Stomach smooth muscle (tissue), 2 donors: ENCODE measurements around the gene PPP4R4.
"Not testable (repeated sequence)": the region's sequence is repeated elsewhere in the genome, so short reads cannot be mapped to it uniquely, and the experiment has no call there.

Experiments used
- H3K27ac ChIP-seq: one replicate; pipeline ENCODE4 v1.7.0; 2013; ENCODE audit warnings: mild to moderate bottlenecking, low read length, inconsistent platforms
- H3K27me3 ChIP-seq, 2 donors: one replicate each; pipeline ENCODE4 v1.7.0; 2013; ENCODE audit warnings: low read length in 2 of 2; ENCODE audit not compliant: insufficient read depth in 2 of 2, control insufficient read depth in 1 of 2
- H3K36me3 ChIP-seq, 2 donors: one replicate each; pipeline ENCODE4 v1.7.0; 2013; ENCODE audit warnings: low read length in 2 of 2; ENCODE audit not compliant: control insufficient read depth in 2 of 2, insufficient read depth in 2 of 2
- H3K4me1 ChIP-seq: one replicate; pipeline ENCODE4 v1.7.0; 2013; ENCODE audit warnings: low read length; ENCODE audit not compliant: control insufficient read depth, insufficient read depth
- H3K4me3 ChIP-seq, 2 donors: one replicate each; pipeline ENCODE4 v1.7.0; 2013; ENCODE audit warnings: low read length in 2 of 2
- H3K9ac ChIP-seq, 2 donors: one replicate each; pipeline ENCODE4 v1.7.0; 2013; ENCODE audit warnings: low read length in 2 of 2, mild to moderate bottlenecking in 1 of 2
- H3K9me3 ChIP-seq, 2 donors: one replicate each; pipeline ENCODE4 v1.7.0; 2013; ENCODE audit warnings: low read length in 2 of 2; ENCODE audit not compliant: control insufficient read depth in 2 of 2
- donor health status: healthy.
- donor health status: Pancreatic carcinoma.

PPP4R4 gene

GRCh38 chr14:94269156-94269555, 95.0 kb downstream of the PPP4R4 start:
- Histone ChIP-seq H3K4me3 (no peak overlapping the region), H3K27me3 (no peaks in the 10 kb centered on the region), H3K9ac (no peak overlapping the region), H3K27ac (no peak overlapping the region), H3K4me1 (no peaks in the 10 kb centered on the region), H3K36me3 (no peaks in the 10 kb centered on the region), H3K9me3 (no peaks in the 10 kb centered on the region)

DNA sequence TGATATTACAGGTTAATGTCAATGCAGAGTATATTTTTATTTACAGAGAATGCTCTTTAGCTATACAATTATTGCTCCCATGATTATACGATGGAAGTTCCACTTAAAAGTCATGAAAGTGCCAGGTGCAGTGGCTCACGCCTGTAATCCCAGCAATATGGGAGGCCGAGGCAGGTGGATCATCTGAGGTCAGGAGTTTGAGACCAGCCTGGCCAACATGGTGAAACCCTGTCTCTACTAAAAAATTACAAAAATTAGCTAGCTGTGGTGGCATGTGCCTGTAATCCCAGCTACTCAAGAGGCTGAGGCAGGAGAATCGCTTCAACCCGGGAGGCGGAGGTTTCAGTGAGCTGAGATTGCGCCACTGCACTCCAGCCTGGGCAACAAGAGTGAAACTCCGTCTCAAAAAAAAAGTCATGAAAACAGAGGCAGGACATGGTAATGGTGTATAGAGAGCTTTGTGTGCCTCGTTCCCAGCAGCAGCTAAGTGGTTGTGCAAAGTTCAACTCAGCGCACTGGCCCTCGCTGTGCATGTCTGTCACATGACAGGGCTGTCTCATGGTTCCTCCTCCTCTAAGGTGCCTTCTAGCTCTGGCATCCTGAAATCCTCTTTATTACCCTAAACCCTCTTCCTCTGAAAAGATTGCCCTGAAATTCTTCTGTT, 102.9 kb downstream of the PPP4R4 start:
- H3K36me3 ChIP-seq, H3K27ac ChIP-seq, H3K27me3 ChIP-seq, H3K4me3 ChIP-seq, H3K4me1 ChIP-seq, H3K9me3 ChIP-seq, H3K9ac ChIP-seq: not testable (repeated sequence)

DNA sequence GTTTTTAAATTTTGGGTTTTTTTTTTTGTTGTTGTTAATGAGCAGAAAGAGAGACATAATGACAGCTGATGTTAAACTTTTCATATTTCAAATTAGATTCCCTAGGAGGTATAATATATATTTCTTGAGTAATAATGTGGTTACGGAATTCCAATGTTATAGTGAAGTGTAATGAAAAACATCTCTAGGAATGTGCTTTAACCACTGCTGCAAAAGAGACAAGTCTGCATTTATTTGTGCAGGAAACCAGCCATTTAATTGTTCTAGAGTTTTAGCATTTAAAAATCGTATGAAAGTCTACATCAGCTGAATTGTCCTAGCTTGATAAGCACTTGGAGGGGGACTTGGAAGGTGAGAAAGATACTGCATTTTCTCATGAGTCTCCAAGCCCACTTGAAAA, 104.6 kb downstream of the PPP4R4 start:
- no peaks in the 10 kb centered on the region for H3K4me1 ChIP-seq
- no peaks in the 10 kb centered on the region for H3K36me3 ChIP-seq

GRCh38 chr14:94282991-94283723, 109.0 kb downstream of the PPP4R4 start:
- no peaks in the 10 kb centered on the region for H3K36me3 ChIP-seq
- H3K9me3 ChIP-seq, result no peaks in the 10 kb centered on the region

More for the DNA sequence above, 104.6 kb downstream of the PPP4R4 start:
- no peak overlapping the region for H3K9ac ChIP-seq
- H3K27ac ChIP-seq, result no peak overlapping the region
- H3K27me3 ChIP-seq, result no peaks in the 10 kb centered on the region
- H3K4me3 ChIP-seq, result no peak overlapping the region
- H3K9me3 ChIP-seq, result no peaks in the 10 kb centered on the region

GRCh38 chr14:94284221-94284620, 110.1 kb downstream of the PPP4R4 start:
- Histone ChIP-seq H3K9me3 (peaks cover 0 to 1% of the 10 kb centered on the region in 2 donors), H3K27me3 (no peaks in the 10 kb centered on the region), H3K9ac (no peak overlapping the region), H3K36me3 (no peaks in the 10 kb centered on the region), H3K4me1 (no peaks in the 10 kb centered on the region), H3K4me3 (no peak overlapping the region), H3K27ac (no peak overlapping the region)

More at GRCh38 chr14:94282991-94283723, 109.0 kb downstream of the PPP4R4 start:
- Histone ChIP-seq H3K9ac (no peak overlapping the region), H3K4me1 (no peaks in the 10 kb centered on the region), H3K27me3 (no peaks in the 10 kb centered on the region), H3K27ac (no peak overlapping the region), H3K4me3 (no peak overlapping the region)

DNA sequence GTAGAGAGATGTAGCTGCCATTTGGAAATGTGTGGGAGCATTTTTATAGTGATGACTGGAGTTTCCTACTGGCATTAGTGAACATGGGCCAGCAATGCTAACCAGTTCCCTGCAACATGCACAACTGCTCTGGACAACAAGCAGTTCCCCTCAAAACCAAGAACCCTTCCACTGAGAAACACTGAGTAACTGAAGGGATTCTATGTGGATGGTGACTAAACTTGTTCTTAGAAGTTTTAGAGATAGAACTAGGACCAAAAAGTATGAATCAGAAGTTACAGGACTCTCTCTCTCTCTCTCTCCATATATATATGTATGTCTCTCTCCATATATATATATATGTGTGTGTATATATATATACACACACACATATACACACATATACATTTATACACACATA, 111.0 kb downstream of the PPP4R4 start:
- H3K9me3 ChIP-seq, result peaks cover 0 to 5% of the 10 kb centered on the region in 2 donors
- H3K9ac ChIP-seq, result no peak overlapping the region
- H3K27ac ChIP-seq, result no peak overlapping the region
- H3K4me3 ChIP-seq, result no peak overlapping the region
- no peaks in the 10 kb centered on the region for H3K27me3 ChIP-seq
- H3K36me3 ChIP-seq, result no peaks in the 10 kb centered on the region
- no peaks in the 10 kb centered on the region for H3K4me1 ChIP-seq

- Histone ChIP-seq H3K9ac (no peak overlapping the region), H3K9me3 (peaks cover 0 to 5% of the 10 kb centered on the region in 2 donors), H3K4me3 (no peak overlapping the region), H3K27me3 (no peaks in the 10 kb centered on the region), H3K27ac (no peak overlapping the region), H3K36me3 (no peaks in the 10 kb centered on the region), H3K4me1 (no peaks in the 10 kb centered on the region)
These were observed 114.7 kb downstream of the PPP4R4 start for GRCh38 chr14:94288610-94289465.

DNA sequence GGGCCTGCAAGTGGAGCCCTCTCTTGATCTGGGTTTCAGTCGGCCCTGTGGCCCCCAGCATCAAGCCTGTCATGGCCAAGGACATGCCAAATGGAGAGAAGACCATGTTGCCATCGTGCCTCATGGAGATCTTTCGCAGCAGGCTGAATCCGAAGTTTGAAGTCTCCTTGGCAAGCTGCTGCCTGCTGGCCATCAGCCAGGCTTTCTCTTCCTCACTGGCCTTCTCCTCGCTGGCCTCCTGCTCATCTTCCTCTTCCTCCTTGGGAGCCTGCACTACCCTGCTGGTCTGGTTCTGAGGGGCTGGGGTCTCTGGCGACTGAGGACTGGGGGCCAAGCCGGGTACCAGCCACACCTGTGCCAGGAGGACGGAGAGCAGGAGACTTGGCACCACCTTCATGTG, 116.1 kb downstream of the PPP4R4 start:
- Histone ChIP-seq H3K36me3 (no peaks in the 10 kb centered on the region), H3K27me3 (no peaks in the 10 kb centered on the region), H3K9ac (no peak overlapping the region), H3K4me3 (no peak overlapping the region), H3K27ac (no peak overlapping the region), H3K9me3 (peaks cover 0 to 5% of the 10 kb centered on the region in 2 donors), H3K4me1 (no peaks in the 10 kb centered on the region)

DNA sequence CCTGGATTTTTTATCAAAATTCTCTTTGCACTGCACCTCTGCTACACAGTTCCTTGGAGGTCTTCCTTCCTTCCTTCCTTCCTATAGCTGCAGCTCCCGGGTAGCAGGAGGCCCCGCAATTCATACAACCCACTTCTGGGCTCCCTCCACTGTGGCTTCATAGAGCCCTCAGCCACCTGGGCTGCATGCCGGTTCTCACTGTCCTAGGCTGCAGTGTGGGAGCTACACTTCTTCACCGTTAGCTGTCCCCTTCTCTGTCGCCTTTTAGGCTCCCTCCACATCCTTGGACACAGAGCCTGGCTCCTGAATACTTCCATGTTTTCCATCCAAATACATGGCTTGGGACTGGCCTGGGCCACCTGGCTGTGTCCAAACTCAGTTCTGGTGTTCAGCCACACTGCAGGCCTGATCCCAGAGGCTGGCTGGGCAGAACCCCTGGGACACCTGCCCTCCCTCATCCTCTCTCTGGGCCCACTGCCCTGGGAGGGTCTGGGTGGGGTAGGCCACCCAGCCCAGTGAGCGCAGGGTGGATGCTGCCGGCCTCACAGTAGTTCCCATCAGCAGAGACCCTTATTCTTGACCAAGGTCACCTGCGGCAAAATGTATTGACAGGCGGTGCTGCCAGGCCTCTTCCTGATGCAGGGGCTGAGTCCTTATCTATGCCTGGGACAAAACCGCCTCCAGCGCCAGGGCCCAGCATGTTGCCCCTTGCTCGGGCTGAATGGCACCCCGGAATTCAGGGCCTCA, 117.2 kb downstream of the PPP4R4 start:
- H3K27ac ChIP-seq, result no peak overlapping the region
- no peaks in the 10 kb centered on the region for H3K36me3 ChIP-seq
- no peak overlapping the region for H3K9ac ChIP-seq
- H3K4me3 ChIP-seq, result no peak overlapping the region
- H3K27me3 ChIP-seq, result no peaks in the 10 kb centered on the region
- peaks cover 0 to 5% of the 10 kb centered on the region in 2 donors for H3K9me3 ChIP-seq
- no peaks in the 10 kb centered on the region for H3K4me1 ChIP-seq

- no peak overlapping the region for H3K27ac ChIP-seq
- peaks cover 0 to 5% of the 10 kb centered on the region in 2 donors for H3K9me3 ChIP-seq
- no peaks in the 10 kb centered on the region for H3K27me3 ChIP-seq
- no peak overlapping the region for H3K9ac ChIP-seq
- H3K36me3 ChIP-seq, result no peaks in the 10 kb centered on the region
- H3K4me1 ChIP-seq, result no peaks in the 10 kb centered on the region
- H3K4me3 ChIP-seq, result no peak overlapping the region
These were observed 117.9 kb downstream of the PPP4R4 start for GRCh38 chr14:94291906-94292525.
